ENCODE measurements around the gene PLXNB2.
A peak's percentile ranks its signal among the peaks of the same experiment; 100 is the strongest.

The PLXNB2 gene

GRCh38 chr22:50277761-50278160 lies 29.7 kb downstream of the PLXNB2 start:
- Histone ChIP-seq H2AFZ (ENCODE audit: low read depth, low read length) (no peak overlapping the region), H3K27me3 (ENCODE audit: insufficient read depth, low read length, poor library complexity) (no peaks in the 10 kb centered on the region), H3K4me3 (ENCODE audit: low read depth in 1 of 2, low read length in 2 of 2) (no peak overlapping the region), H3K4me1 (ENCODE audit: insufficient read depth, low read length) (no peaks in the 10 kb centered on the region), H3K79me2 (ENCODE audit: insufficient read depth, low read length) (no peaks in the 10 kb centered on the region), H3K36me3 (ENCODE audit: insufficient read depth, low read length) (no peaks in the 10 kb centered on the region), H4K20me1 (ENCODE audit: insufficient read depth, low read length) (peaks cover 2% of the 10 kb centered on the region; the same call in 1 of the 2 replicates), H3K9me3 (ENCODE audit: insufficient read depth, low read length, severe bottlenecking) (no peaks in the 10 kb centered on the region), H3K27ac (ENCODE audit: low read length) (no peak overlapping the region), H3K9ac (ENCODE audit: low read depth, low read length) (no peak overlapping the region), H3K4me2 (ENCODE audit: insufficient read depth, low read length) (no peak overlapping the region)
- TF ChIP-seq, protein P1, sequence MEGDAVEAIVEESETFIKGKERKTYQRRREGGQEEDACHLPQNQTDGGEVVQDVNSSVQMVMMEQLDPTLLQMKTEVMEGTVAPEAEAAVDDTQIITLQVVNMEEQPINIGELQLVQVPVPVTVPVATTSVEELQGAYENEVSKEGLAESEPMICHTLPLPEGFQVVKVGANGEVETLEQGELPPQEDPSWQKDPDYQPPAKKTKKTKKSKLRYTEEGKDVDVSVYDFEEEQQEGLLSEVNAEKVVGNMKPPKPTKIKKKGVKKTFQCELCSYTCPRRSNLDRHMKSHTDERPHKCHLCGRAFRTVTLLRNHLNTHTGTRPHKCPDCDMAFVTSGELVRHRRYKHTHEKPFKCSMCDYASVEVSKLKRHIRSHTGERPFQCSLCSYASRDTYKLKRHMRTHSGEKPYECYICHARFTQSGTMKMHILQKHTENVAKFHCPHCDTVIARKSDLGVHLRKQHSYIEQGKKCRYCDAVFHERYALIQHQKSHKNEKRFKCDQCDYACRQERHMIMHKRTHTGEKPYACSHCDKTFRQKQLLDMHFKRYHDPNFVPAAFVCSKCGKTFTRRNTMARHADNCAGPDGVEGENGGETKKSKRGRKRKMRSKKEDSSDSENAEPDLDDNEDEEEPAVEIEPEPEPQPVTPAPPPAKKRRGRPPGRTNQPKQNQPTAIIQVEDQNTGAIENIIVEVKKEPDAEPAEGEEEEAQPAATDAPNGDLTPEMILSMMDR (IDR thresholded peaks at IDR 0.05; ENCODE audit: borderline replicate concordance, extremely low read depth, low read length, poor library complexity, severe bottlenecking): no peak
- no peak for TF ChIP-seq EZH2 (IDR thresholded peaks at IDR 0.05; ENCODE audit: borderline replicate concordance, low read depth, low read length, severe bottlenecking)
- DNase-seq (no peak), ATAC-seq (ENCODE audit: insufficient read depth, low read depth) (no peak)

DNA sequence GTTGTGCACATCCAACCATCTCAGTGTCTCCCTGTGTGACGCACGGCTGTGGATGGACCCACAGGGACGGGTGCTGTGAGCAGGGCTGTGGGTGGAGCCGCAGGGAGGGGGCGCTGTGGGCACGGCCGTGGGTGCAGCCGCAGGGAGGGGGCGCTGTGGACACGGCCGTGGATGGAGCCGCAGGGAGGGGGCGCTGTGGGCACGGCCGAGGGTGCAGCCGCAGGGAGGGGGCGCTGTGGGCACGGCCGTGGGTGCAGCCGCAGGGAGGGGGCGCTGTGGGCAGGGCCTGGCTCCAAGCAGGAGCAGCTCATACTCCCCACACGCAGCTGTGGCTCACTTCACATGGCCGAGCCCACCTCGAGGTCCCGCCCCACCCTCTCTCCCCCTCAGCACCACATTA lies 31.3 kb downstream of the PLXNB2 start:
- peak; percentile 56 for DNase-seq
- Histone ChIP-seq H4K20me1 (ENCODE audit: insufficient read depth, low read length) (peaks cover 6% of the 10 kb centered on the region; the same call in 1 of the 2 replicates), H3K79me2 (ENCODE audit: insufficient read depth, low read length) (no peaks in the 10 kb centered on the region), H2AFZ (ENCODE audit: low read depth, low read length) (no peak overlapping the region), H3K27me3 (ENCODE audit: insufficient read depth, low read length, poor library complexity) (peaks cover 13% of the 10 kb centered on the region), H3K9me3 (ENCODE audit: insufficient read depth, low read length, severe bottlenecking) (no peaks in the 10 kb centered on the region), H3K36me3 (ENCODE audit: insufficient read depth, low read length) (no peaks in the 10 kb centered on the region), H3K4me3 (ENCODE audit: low read depth in 1 of 2, low read length in 2 of 2) (no peak overlapping the region), H3K9ac (ENCODE audit: low read depth, low read length) (no peak overlapping the region), H3K4me2 (ENCODE audit: insufficient read depth, low read length) (no peak overlapping the region), H3K27ac (ENCODE audit: low read length) (no peak overlapping the region), H3K4me1 (ENCODE audit: insufficient read depth, low read length) (peaks cover 10% of the 10 kb centered on the region)
- ATAC-seq (ENCODE audit: insufficient read depth, low read depth): peak; percentile 66
- TF ChIP-seq EZH2 (IDR thresholded peaks at IDR 0.05; ENCODE audit: borderline replicate concordance, low read depth, low read length, severe bottlenecking): no peak
- TF ChIP-seq, protein P1 (IDR thresholded peaks at IDR 0.05; ENCODE audit: borderline replicate concordance, extremely low read depth, low read length, poor library complexity, severe bottlenecking): peak; percentile 66

GRCh38 chr22:50275181-50276055 lies 32.0 kb downstream of the PLXNB2 start:
- no peak overlapping the region for H2AFZ ChIP-seq (ENCODE audit: low read depth, low read length)
- no peak overlapping the region for H3K27ac ChIP-seq (ENCODE audit: low read length)
- no peaks in the 10 kb centered on the region for H3K36me3 ChIP-seq (ENCODE audit: insufficient read depth, low read length)
- no peaks in the 10 kb centered on the region for H3K79me2 ChIP-seq (ENCODE audit: insufficient read depth, low read length)
- DNase-seq (no peak), ATAC-seq (ENCODE audit: insufficient read depth, low read depth) (no peak)
- H3K9ac ChIP-seq (ENCODE audit: low read depth, low read length): no peak overlapping the region
- no peaks in the 10 kb centered on the region for H3K9me3 ChIP-seq (ENCODE audit: insufficient read depth, low read length, severe bottlenecking)
- peaks cover 17% of the 10 kb centered on the region for H3K4me1 ChIP-seq (ENCODE audit: insufficient read depth, low read length)
- H3K27me3 ChIP-seq (ENCODE audit: insufficient read depth, low read length, poor library complexity): peaks cover 15% of the 10 kb centered on the region
- no peak overlapping the region for H3K4me2 ChIP-seq (ENCODE audit: insufficient read depth, low read length)
- H4K20me1 ChIP-seq (ENCODE audit: insufficient read depth, low read length): peaks cover 6% of the 10 kb centered on the region; the same call in 1 of the 2 replicates
- no peak for TF ChIP-seq EZH2 (IDR thresholded peaks at IDR 0.05; ENCODE audit: borderline replicate concordance, low read depth, low read length, severe bottlenecking)
- TF ChIP-seq, protein P1 (IDR thresholded peaks at IDR 0.05; ENCODE audit: borderline replicate concordance, extremely low read depth, low read length, poor library complexity, severe bottlenecking): no peak
- no peak overlapping the region for H3K4me3 ChIP-seq (ENCODE audit: low read depth in 1 of 2, low read length in 2 of 2)

Measured in DND-41 (cell line).